Measurements from ENCODE around the gene PHACTR3. TPM values are rescaled to one million over a fixed set of nuclear protein-coding genes. Genes with fewer than 3 reads are reported as not detected.

PHACTR3 gene
- total RNA-seq, 1 experiment from 2014 or later: not detected

DNA sequence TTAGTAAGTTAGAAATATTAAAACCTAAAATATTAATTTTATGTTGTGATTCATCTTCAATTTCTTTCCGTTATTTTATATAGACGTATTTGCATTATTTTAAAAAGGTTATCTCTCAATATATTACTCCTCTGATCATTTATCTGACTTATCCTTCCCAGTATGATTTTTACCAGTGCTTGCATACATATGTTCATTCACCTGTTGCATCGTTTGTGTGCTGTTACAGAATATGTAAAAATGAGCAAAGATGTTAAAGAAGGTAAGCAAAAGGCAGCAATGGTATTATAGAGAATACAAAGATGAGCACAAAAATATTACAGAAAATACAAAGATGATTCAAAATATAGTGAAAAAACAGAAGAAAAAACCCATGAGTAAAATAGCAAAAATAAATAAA lies 280.2 kb downstream of the PHACTR3 start:
- Histone ChIP-seq H3K79me2 (ENCODE audit: insufficient read depth, low read length) (no peaks in the 10 kb centered on the region), H3K27me3 (ENCODE audit: insufficient read depth, low read length) (peaks cover 6% of the 10 kb centered on the region; the same call in 1 of the 2 replicates), H3K9me2 (ENCODE audit: insufficient read depth) (no peaks in the 10 kb centered on the region), H4K20me1 (ENCODE audit: insufficient read depth) (no peaks in the 10 kb centered on the region), H3K9ac (ENCODE audit: low read length) (no peak overlapping the region), H3K27ac (ENCODE audit: low read depth, low read length) (no peak overlapping the region), H3K9me3 (ENCODE audit: control insufficient read depth in 1 of 2, insufficient read depth in 1 of 2, low read depth in 1 of 2, low read length in 2 of 2) (no peaks in the 10 kb centered on the region), H3K4me3 (replicated peaks in 1 of 2; ENCODE audit: low read depth in 1 of 2, low read length in 2 of 2) (no peak overlapping the region), H3K4me1 (ENCODE audit: control insufficient read depth in 1 of 2, insufficient read depth in 2 of 2, low read length in 2 of 2) (no peaks in the 10 kb centered on the region), H3K4me2 (ENCODE audit: low read length) (no peak overlapping the region), H3K36me3 (ENCODE audit: control insufficient read depth in 1 of 2, insufficient read depth in 2 of 2, low read length in 2 of 2) (no peaks in the 10 kb centered on the region), H2AFZ (ENCODE audit: low read depth, low read length, poor library complexity, severe bottlenecking) (no peak overlapping the region)
- no peak for DNase-seq (ENCODE audit: low read depth, low spot score)
- no peak for ATAC-seq
- intact Hi-C loops (cut with micrococcal nuclease): no loop called here
- TF ChIP-seq POLR2A (IDR thresholded peaks at IDR 0.05; ENCODE audit: borderline replicate concordance, extremely low read depth, insufficient read depth, insufficient read length) (no peak), FOSL1 (IDR thresholded peaks at IDR 0.05; ENCODE audit: low read depth) (no peak), ZFX (IDR thresholded peaks at IDR 0.05) (no peak), CEBPB (IDR thresholded peaks at IDR 0.05; ENCODE audit: low read depth) (no peak), SRF (IDR thresholded peaks at IDR 0.05; ENCODE audit: low read depth) (no peak), JUND (IDR thresholded peaks at IDR 0.05) (no peak), EZH2phosphoT487 (IDR thresholded peaks at IDR 0.05; ENCODE audit: borderline replicate concordance) (no peak), ZNF274 (IDR thresholded peaks at IDR 0.05; ENCODE audit: low read depth, low read length) (no peak), RAD21 (IDR thresholded peaks at IDR 0.05; ENCODE audit: low read depth) (no peak), ELF1 (IDR thresholded peaks at IDR 0.05; ENCODE audit: borderline replicate concordance, low read depth) (no peak), TCF7L2 (IDR thresholded peaks at IDR 0.05; ENCODE audit: borderline replicate concordance, extremely low read depth, insufficient read depth, insufficient read length) (no peak), EGR1 (IDR thresholded peaks at IDR 0.05; ENCODE audit: low read depth) (no peak), CBX3 (IDR thresholded peaks at IDR 0.05; ENCODE audit: low read depth) (no peak), POLR2AphosphoS5 (IDR thresholded peaks at IDR 0.05; ENCODE audit: low read depth, low read length) (no peak), SIN3A (IDR thresholded peaks at IDR 0.05; ENCODE audit: low read depth) (no peak), SP1 (IDR thresholded peaks at IDR 0.05; ENCODE audit: low read depth) (no peak)
- TF ChIP-seq, protein P1, sequence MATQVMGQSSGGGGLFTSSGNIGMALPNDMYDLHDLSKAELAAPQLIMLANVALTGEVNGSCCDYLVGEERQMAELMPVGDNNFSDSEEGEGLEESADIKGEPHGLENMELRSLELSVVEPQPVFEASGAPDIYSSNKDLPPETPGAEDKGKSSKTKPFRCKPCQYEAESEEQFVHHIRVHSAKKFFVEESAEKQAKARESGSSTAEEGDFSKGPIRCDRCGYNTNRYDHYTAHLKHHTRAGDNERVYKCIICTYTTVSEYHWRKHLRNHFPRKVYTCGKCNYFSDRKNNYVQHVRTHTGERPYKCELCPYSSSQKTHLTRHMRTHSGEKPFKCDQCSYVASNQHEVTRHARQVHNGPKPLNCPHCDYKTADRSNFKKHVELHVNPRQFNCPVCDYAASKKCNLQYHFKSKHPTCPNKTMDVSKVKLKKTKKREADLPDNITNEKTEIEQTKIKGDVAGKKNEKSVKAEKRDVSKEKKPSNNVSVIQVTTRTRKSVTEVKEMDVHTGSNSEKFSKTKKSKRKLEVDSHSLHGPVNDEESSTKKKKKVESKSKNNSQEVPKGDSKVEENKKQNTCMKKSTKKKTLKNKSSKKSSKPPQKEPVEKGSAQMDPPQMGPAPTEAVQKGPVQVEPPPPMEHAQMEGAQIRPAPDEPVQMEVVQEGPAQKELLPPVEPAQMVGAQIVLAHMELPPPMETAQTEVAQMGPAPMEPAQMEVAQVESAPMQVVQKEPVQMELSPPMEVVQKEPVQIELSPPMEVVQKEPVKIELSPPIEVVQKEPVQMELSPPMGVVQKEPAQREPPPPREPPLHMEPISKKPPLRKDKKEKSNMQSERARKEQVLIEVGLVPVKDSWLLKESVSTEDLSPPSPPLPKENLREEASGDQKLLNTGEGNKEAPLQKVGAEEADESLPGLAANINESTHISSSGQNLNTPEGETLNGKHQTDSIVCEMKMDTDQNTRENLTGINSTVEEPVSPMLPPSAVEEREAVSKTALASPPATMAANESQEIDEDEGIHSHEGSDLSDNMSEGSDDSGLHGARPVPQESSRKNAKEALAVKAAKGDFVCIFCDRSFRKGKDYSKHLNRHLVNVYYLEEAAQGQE (IDR thresholded peaks at IDR 0.05; ENCODE audit: low read depth): no peak
- TF ChIP-seq, protein P2, sequence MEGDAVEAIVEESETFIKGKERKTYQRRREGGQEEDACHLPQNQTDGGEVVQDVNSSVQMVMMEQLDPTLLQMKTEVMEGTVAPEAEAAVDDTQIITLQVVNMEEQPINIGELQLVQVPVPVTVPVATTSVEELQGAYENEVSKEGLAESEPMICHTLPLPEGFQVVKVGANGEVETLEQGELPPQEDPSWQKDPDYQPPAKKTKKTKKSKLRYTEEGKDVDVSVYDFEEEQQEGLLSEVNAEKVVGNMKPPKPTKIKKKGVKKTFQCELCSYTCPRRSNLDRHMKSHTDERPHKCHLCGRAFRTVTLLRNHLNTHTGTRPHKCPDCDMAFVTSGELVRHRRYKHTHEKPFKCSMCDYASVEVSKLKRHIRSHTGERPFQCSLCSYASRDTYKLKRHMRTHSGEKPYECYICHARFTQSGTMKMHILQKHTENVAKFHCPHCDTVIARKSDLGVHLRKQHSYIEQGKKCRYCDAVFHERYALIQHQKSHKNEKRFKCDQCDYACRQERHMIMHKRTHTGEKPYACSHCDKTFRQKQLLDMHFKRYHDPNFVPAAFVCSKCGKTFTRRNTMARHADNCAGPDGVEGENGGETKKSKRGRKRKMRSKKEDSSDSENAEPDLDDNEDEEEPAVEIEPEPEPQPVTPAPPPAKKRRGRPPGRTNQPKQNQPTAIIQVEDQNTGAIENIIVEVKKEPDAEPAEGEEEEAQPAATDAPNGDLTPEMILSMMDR (IDR thresholded peaks at IDR 0.05 in 2 of 3, conservative IDR thresholded peaks at IDR 0.05 in 1 of 3; ENCODE audit: borderline replicate concordance in 1 of 3, insufficient read depth in 1 of 3, low read depth in 2 of 3, low read length in 2 of 3): no peak
- TF ChIP-seq, protein P3, sequence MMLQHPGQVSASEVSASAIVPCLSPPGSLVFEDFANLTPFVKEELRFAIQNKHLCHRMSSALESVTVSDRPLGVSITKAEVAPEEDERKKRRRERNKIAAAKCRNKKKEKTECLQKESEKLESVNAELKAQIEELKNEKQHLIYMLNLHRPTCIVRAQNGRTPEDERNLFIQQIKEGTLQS (IDR thresholded peaks at IDR 0.05): no peak
- ChIA-PET POLR2A (no interaction called here), RAD21 (ENCODE audit: low non-redundant PET in 1 of 2, low total read pairs in 2 of 2, uncharacterized antibody in 2 of 2, unreplicated experiment in 2 of 2) (no interaction called here), CTCF (no interaction called here)
- no TSS peak for BruUV-seq (replicated peaks)

All from HCT116 (cell line).